ENCODE results near the gene ATP23. TPM values are rescaled to one million over a fixed set of nuclear protein-coding genes. Genes with fewer than 3 reads are reported as not detected.

The ATP23 gene
- total RNA-seq, 1 donor from 2014 or later: 3.4 TPM

DNA sequence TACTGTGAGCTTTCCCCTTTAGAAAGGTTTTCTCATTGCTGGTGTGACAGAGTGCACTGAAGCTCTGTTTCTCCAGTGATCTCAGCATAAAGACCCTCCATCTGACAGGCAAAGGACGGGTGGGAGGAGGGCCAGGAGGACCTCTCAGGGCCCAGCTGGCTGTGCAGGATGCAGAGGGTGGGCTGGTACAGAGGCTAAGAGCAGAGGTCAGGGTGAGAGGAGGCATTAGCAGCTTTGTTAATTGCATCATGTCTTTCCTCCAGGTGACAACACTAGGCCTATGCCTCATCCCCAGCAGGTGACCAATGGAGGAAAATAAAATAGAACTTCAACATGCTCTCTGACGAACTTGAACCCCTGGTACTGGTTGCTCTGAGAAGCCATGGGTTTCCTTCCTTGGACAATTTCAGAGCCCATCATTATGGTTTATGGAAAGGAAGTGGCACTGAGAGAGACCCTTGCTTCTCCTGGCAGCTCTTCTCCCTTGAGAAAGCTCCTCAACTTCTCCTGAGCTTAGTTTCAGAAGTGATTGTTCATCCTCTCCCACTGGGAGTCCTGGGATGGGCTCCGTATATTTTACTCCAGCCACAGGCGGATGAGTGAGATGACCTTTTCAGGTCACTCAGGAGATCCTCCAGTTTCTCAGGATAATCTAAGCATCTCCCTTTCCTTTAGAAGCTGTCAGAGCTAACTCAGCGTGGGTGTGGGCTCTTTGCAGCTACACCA is 45.8 kb upstream of the ATP23 start:
- DNase-seq (ENCODE audit: low read depth) (no peak), FAIRE-seq (no peak)
- peak overlapping the region; percentile 85 for H2AFZ ChIP-seq (ENCODE audit: low read depth, low read length)
- H3K4me1 Mint-ChIP-seq (ENCODE audit: low read depth, unreplicated experiment): peaks cover 43% of the 10 kb centered on the region
- no peaks in the 10 kb centered on the region for H3K9me3 Mint-ChIP-seq (ENCODE audit: unreplicated experiment)
- no peaks in the 10 kb centered on the region for H4K20me1 ChIP-seq (ENCODE audit: insufficient read depth, low read length)
- H3K4me3 ChIP-seq (ENCODE audit: insufficient read depth, low read depth, low read length): no peak overlapping the region
- no peaks in the 10 kb centered on the region for H3K27me3 Mint-ChIP-seq (ENCODE audit: low read depth, unreplicated experiment)
- H3K4me3 Mint-ChIP-seq (ENCODE audit: unreplicated experiment): peak overlapping the region; percentile 72
- no peaks in the 10 kb centered on the region for H3K27me3 ChIP-seq (ENCODE audit: insufficient read depth, low read length)
- H3K4me2 ChIP-seq (ENCODE audit: low read length): peak overlapping the region; percentile 88
- H3K4me1 ChIP-seq (ENCODE audit: insufficient read depth, low read length): peaks cover 45% of the 10 kb centered on the region
- H3K9me3 ChIP-seq (ENCODE audit: insufficient read depth, low read depth, low read length): no peaks in the 10 kb centered on the region
- no peaks in the 10 kb centered on the region for H3K36me3 Mint-ChIP-seq (ENCODE audit: low read depth, unreplicated experiment)
- H3K27ac ChIP-seq (ENCODE audit: low read depth, low read length): peak overlapping the region; percentile 74
- H3K27ac Mint-ChIP-seq (ENCODE audit: unreplicated experiment): peak overlapping the region; percentile 91
- peak overlapping the region; percentile 77 for H3K9ac ChIP-seq (ENCODE audit: low read length)
- H3K36me3 ChIP-seq (ENCODE audit: insufficient read depth, low read length): no peaks in the 10 kb centered on the region
- TF ChIP-seq, protein P1, sequence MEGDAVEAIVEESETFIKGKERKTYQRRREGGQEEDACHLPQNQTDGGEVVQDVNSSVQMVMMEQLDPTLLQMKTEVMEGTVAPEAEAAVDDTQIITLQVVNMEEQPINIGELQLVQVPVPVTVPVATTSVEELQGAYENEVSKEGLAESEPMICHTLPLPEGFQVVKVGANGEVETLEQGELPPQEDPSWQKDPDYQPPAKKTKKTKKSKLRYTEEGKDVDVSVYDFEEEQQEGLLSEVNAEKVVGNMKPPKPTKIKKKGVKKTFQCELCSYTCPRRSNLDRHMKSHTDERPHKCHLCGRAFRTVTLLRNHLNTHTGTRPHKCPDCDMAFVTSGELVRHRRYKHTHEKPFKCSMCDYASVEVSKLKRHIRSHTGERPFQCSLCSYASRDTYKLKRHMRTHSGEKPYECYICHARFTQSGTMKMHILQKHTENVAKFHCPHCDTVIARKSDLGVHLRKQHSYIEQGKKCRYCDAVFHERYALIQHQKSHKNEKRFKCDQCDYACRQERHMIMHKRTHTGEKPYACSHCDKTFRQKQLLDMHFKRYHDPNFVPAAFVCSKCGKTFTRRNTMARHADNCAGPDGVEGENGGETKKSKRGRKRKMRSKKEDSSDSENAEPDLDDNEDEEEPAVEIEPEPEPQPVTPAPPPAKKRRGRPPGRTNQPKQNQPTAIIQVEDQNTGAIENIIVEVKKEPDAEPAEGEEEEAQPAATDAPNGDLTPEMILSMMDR (IDR thresholded peaks at IDR 0.05; ENCODE audit: insufficient read depth, low read depth, low read length): no peak
- no peak for TF ChIP-seq EZH2 (IDR thresholded peaks at IDR 0.05; ENCODE audit: insufficient read depth, low read length)
- H3K79me2 ChIP-seq (ENCODE audit: insufficient read depth, low read length): no peaks in the 10 kb centered on the region

DNA sequence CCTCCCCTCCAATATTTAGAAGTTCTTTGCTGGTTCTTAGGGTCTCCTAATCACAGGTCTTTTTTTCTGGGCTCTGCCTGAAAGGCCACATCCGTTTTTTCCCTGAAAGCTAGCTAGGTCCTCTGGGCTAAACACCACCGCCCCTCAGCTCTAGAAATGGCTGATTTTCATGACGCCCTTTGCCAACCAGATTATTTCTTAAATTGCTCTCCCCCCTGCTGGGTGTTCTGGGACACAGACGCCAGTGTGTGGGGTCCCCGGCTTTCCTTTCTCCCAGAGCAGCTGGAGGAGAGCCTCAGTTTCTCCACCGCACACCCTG is 45.3 kb upstream of the ATP23 start:
- peaks cover 43% of the 10 kb centered on the region for H3K4me1 Mint-ChIP-seq (ENCODE audit: low read depth, unreplicated experiment)
- H3K9ac ChIP-seq (ENCODE audit: low read length): peak overlapping the region; percentile 77
- H3K4me3 Mint-ChIP-seq (ENCODE audit: unreplicated experiment): peak overlapping the region; percentile 72

More for the DNA sequence above, 45.3 kb upstream of the ATP23 start:
- Histone ChIP-seq H3K4me3 (ENCODE audit: insufficient read depth, low read depth, low read length) (peak overlapping the region; percentile 52), H3K79me2 (ENCODE audit: insufficient read depth, low read length) (no peaks in the 10 kb centered on the region), H4K20me1 (ENCODE audit: insufficient read depth, low read length) (no peaks in the 10 kb centered on the region), H3K4me2 (ENCODE audit: low read length) (peak overlapping the region; percentile 88), H2AFZ (ENCODE audit: low read depth, low read length) (peak overlapping the region; percentile 85), H3K36me3 (ENCODE audit: insufficient read depth, low read length) (no peaks in the 10 kb centered on the region), H3K9me3 (ENCODE audit: insufficient read depth, low read depth, low read length) (no peaks in the 10 kb centered on the region), H3K4me1 (ENCODE audit: insufficient read depth, low read length) (peaks cover 45% of the 10 kb centered on the region), H3K27me3 (ENCODE audit: insufficient read depth, low read length) (no peaks in the 10 kb centered on the region), H3K27ac (ENCODE audit: low read depth, low read length) (peak overlapping the region; percentile 74)
- no peaks in the 10 kb centered on the region for H3K27me3 Mint-ChIP-seq (ENCODE audit: low read depth, unreplicated experiment)
- no peak for FAIRE-seq
- no peaks in the 10 kb centered on the region for H3K36me3 Mint-ChIP-seq (ENCODE audit: low read depth, unreplicated experiment)
- TF ChIP-seq, protein P1 (IDR thresholded peaks at IDR 0.05; ENCODE audit: insufficient read depth, low read depth, low read length): no peak
- no peak for TF ChIP-seq EZH2 (IDR thresholded peaks at IDR 0.05; ENCODE audit: insufficient read depth, low read length)
- no peaks in the 10 kb centered on the region for H3K9me3 Mint-ChIP-seq (ENCODE audit: unreplicated experiment)
- peak overlapping the region; percentile 91 for H3K27ac Mint-ChIP-seq (ENCODE audit: unreplicated experiment)
- DNase-seq (ENCODE audit: low read depth): no peak

All from astrocyte (in vitro differentiated cells and primary cell).